Measurements from ENCODE around the gene CLCNKB.
"Not testable (repeated sequence)": the region's sequence is repeated elsewhere in the genome, so short reads cannot be mapped to it uniquely, and the experiment has no call there.

CLCNKB gene

GRCh38 chr1:16038620-16038912 is 5.0 kb upstream of the CLCNKB start:
- no peak for DNase-seq
- TF ChIP-seq CTCF (IDR thresholded peaks at IDR 0.05; ENCODE audit: low read depth, low read length), result no peak
- Histone ChIP-seq H3K27me3 (ENCODE audit: insufficient read depth, low read depth, severe bottlenecking) (no peaks in the 10 kb centered on the region), H3K27ac (no peak overlapping the region), H3K36me3 (no peaks in the 10 kb centered on the region), H3K4me3 (ENCODE audit: low read depth, low read length) (no peak overlapping the region), H3K9me3 (ENCODE audit: severe bottlenecking) (no peaks in the 10 kb centered on the region)

GRCh38 chr1:16039871-16040270 is 3.7 kb upstream of the CLCNKB start:
- not testable (repeated sequence) for DNase-seq; H3K36me3 ChIP-seq; H3K4me3 ChIP-seq (ENCODE audit: low read depth, low read length); H3K27ac ChIP-seq; H3K27me3 ChIP-seq (ENCODE audit: insufficient read depth, low read depth, severe bottlenecking); H3K9me3 ChIP-seq (ENCODE audit: severe bottlenecking)

GRCh38 chr1:16041200-16041599 is 2.4 kb upstream of the CLCNKB start:
- no peak overlapping the region for H3K4me3 ChIP-seq (ENCODE audit: low read depth, low read length)
- DNase-seq, result no peak
- no peak for TF ChIP-seq CTCF (IDR thresholded peaks at IDR 0.05; ENCODE audit: low read depth, low read length)
- no peaks in the 10 kb centered on the region for H3K9me3 ChIP-seq (ENCODE audit: severe bottlenecking)
- no peaks in the 10 kb centered on the region for H3K27me3 ChIP-seq (ENCODE audit: insufficient read depth, low read depth, severe bottlenecking)
- H3K27ac ChIP-seq, result no peak overlapping the region
- no peaks in the 10 kb centered on the region for H3K36me3 ChIP-seq

- no peak overlapping the region for H3K27ac ChIP-seq
These were observed 1.5 kb upstream of the CLCNKB start for GRCh38 chr1:16042096-16042495.

GRCh38 chr1:16042654-16043053 is 928 bp upstream of the CLCNKB start:
- not testable (repeated sequence) for H3K9me3 ChIP-seq (ENCODE audit: severe bottlenecking); H3K27me3 ChIP-seq (ENCODE audit: insufficient read depth, low read depth, severe bottlenecking); DNase-seq; H3K27ac ChIP-seq; H3K4me3 ChIP-seq (ENCODE audit: low read depth, low read length); H3K36me3 ChIP-seq

More at GRCh38 chr1:16042096-16042495, 1.5 kb upstream of the CLCNKB start:
- Histone ChIP-seq H3K9me3 (ENCODE audit: severe bottlenecking) (no peaks in the 10 kb centered on the region), H3K36me3 (no peaks in the 10 kb centered on the region), H3K4me3 (ENCODE audit: low read depth, low read length) (no peak overlapping the region), H3K27me3 (ENCODE audit: insufficient read depth, low read depth, severe bottlenecking) (no peaks in the 10 kb centered on the region)
- peak; percentile 27; the same call in 1 of the 2 replicates for TF ChIP-seq CTCF (IDR thresholded peaks at IDR 0.05; ENCODE audit: low read depth, low read length)
- no peak for DNase-seq

GRCh38 chr1:16043950-16044349 is 368 bp downstream of the CLCNKB start:
- H3K9me3 ChIP-seq (ENCODE audit: severe bottlenecking), result no peaks in the 10 kb centered on the region
- DNase-seq, result no peak
- no peak for TF ChIP-seq CTCF (IDR thresholded peaks at IDR 0.05; ENCODE audit: low read depth, low read length)
- no peaks in the 10 kb centered on the region for H3K36me3 ChIP-seq
- no peak overlapping the region for H3K27ac ChIP-seq
- H3K27me3 ChIP-seq (ENCODE audit: insufficient read depth, low read depth, severe bottlenecking), result no peaks in the 10 kb centered on the region
- H3K4me3 ChIP-seq (ENCODE audit: low read depth, low read length), result no peak overlapping the region

- no peak overlapping the region for H3K27ac ChIP-seq
- TF ChIP-seq CTCF (IDR thresholded peaks at IDR 0.05; ENCODE audit: low read depth, low read length), result no peak
- no peaks in the 10 kb centered on the region for H3K9me3 ChIP-seq (ENCODE audit: severe bottlenecking)
- H3K4me3 ChIP-seq (ENCODE audit: low read depth, low read length), result no peak overlapping the region
- H3K36me3 ChIP-seq, result no peaks in the 10 kb centered on the region
- DNase-seq, result no peak
- no peaks in the 10 kb centered on the region for H3K27me3 ChIP-seq (ENCODE audit: insufficient read depth, low read depth, severe bottlenecking)
These were observed 3.3 kb downstream of the CLCNKB start for GRCh38 chr1:16046842-16047241.

All from WERI-Rb-1 (cell line).